HG03439 (cell line): ENCODE results near the gene C1orf141.
A peak's percentile ranks its signal among the peaks of the same experiment; 100 is the strongest.
"Not testable (repeated sequence)": the region's sequence is repeated elsewhere in the genome, so short reads cannot be mapped to it uniquely, and the experiment has no call there.

ENCODE experiments used
- ATAC-seq: cut with Tn5 transposase; IDR thresholded peaks from one replicate; pipeline ENCODE4 v1.9.1; 2021; ENCODE audit warnings: mild to moderate bottlenecking, moderate library complexity; ENCODE audit not compliant: unreplicated experiment

The C1orf141 gene

DNA sequence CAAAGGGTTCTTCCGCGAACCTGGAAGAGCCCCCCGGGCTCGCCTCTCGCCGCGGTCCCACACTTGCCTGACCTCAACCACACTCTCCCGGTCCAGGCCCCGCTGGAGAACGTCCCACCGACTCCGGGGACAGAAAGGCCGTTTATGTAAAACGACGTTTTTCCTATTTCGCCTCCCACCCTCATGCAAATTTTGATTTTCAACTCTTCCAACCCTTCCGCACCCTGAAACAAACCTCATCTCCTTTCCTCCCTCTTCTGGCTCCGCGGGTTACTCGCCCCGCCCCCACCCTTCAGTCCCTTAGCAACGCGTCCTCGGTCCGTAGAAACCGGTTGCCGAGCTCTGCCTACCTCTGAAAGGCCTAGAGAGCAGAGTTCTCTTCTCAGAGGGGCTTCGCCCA lies at the start of gene C1orf141:
TSS of gene C1orf141 (minus strand) at position 276 of the 400 bp plus-strand sequence. CDS start 7,730 bp downstream, outside the sequence.
- no peak for ATAC-seq

- no peak for ATAC-seq
Observed at GRCh38 chr1:67175530-67176087, 40.8 kb upstream of the C1orf141 start.

DNA sequence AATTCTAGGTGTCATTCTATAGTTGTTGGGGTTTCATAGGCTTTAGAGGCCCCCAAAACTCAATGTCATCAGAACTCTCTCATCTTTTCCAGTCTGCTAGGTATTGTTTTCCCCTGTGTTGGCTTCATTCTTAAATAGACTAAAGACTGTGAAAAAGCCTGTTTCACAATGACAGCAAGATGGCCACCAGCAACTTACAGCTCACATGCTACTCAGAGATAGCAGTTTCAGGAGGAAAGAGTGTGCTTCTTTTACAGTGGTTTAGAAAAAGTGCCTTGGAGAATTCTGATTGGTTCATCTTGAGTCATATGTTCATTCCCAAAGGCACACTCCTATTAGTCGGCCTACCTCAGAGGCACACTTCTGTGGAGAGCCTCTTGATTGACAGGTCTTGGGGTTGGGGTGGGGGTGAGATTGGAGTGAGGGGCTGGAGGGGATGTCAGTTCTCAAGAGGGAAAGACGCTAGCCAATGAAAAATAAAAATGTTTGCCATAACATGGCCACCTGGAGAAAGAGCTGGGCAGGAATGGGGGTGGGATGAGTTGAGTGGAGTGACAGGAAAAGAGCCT lies 40.0 kb upstream of the C1orf141 start:
- ATAC-seq: no peak

GRCh38 chr1:67173988-67174387 lies 39.2 kb upstream of the C1orf141 start:
- no peak for ATAC-seq

- no peak for ATAC-seq
Observed at GRCh38 chr1:67171978-67172377, 37.2 kb upstream of the C1orf141 start.

GRCh38 chr1:67171574-67171955 lies 36.8 kb upstream of the C1orf141 start:
- ATAC-seq: no peak

GRCh38 chr1:67170751-67171573 lies 36.2 kb upstream of the C1orf141 start:
- no peak for ATAC-seq

GRCh38 chr1:67169932-67170331 lies 35.2 kb upstream of the C1orf141 start:
- no peak for ATAC-seq

GRCh38 chr1:67169496-67169895 lies 34.7 kb upstream of the C1orf141 start:
- no peak for ATAC-seq

GRCh38 chr1:67166196-67166595 lies 31.4 kb upstream of the C1orf141 start, which contains the start of gene IL23R:
IL23R (plus strand) TSS chr1:67166454; CDS start chr1:67168121, 1,667 bp downstream.
- peak; percentile 90 for ATAC-seq

GRCh38 chr1:67165468-67166041 lies 30.8 kb upstream of the C1orf141 start:
- no peak for ATAC-seq

GRCh38 chr1:67162954-67163353 lies 28.2 kb upstream of the C1orf141 start:
- ATAC-seq: no peak

DNA sequence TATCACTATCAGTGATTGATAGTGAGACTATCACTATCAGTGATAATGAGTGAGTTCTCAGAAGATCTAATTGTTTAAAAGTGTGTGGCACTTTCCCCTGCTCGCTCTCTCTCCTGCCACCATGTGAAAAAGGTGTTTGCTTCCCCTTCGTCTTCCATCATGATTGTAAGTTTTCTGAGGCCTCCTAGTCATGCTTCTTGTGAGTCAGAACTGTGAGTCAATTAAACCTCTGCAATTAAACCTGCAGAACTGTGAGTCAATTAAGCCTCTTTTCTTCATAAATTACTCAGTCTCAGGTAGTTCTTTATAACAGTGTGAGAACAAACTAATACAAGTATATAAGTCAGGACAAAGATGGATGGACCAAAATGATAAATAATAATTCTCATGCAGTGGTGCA lies 24.5 kb upstream of the C1orf141 start:
- no peak for ATAC-seq

DNA sequence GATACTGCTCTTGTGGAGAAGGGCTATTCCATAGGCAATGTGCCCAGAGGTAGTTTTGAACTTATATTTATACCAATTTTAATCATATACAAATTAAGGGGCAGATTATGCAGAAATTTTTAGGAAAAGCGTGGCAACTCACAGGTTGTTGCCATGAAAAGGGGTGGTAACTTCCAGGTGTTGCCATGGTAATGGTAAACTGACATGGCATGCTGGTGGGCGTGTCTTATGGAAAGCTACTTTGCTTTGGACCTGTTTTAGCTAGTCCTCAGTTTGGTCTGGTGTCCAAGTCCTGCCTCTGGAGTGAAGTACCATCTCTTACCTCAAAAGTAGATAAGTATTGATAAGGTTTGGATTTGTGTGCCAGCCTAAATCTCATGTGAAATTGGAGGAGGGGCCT lies 23.6 kb upstream of the C1orf141 start:
- ATAC-seq: no peak

DNA sequence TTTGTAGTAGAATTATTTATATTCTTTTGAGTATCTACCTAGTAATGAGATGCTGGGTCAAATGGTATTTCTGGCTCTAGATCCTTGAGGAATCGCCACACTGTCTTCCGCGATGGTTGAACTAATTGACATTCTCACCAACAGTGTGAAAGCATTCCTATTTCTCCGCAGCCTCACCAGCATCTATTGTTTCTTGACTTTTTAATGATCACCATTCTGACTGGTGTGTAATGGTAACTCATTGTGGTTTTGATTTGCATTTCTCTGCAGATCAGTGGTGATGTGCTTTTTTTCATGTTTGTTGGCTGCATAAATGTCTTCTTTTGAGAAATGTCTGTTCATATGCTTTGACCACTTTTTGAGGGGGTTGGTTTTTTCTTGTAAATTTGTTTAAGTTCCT lies 16.2 kb upstream of the C1orf141 start:
- no peak for ATAC-seq

GRCh38 chr1:67149179-67149770 lies 14.5 kb upstream of the C1orf141 start:
- peak; percentile 94 for ATAC-seq

- ATAC-seq: peak; percentile 42
Observed at GRCh38 chr1:67148516-67149178, 13.9 kb upstream of the C1orf141 start.

GRCh38 chr1:67147973-67148372 lies 13.2 kb upstream of the C1orf141 start:
- not testable (repeated sequence) for ATAC-seq

DNA sequence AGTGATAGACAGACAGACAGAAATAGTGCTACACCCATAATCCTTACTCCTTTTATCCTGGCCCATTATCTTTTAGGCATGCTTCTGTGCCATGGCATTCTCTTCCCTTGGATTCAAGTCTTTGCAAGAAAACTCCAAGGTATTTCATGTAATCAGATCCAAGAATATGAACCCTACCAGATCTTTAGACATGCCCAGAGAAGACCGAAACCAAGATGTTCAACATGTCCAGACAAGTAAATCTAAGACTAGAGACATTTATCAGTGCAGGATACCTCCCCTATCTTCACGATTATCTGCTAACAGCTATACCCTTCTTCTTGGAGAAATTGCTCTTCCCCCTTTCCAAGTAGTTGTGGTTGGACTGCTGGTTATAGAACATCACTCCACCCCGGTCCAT lies 11.8 kb upstream of the C1orf141 start:
- ATAC-seq: no peak

GRCh38 chr1:67146101-67146500 lies 11.3 kb upstream of the C1orf141 start:
- ATAC-seq: no peak

DNA sequence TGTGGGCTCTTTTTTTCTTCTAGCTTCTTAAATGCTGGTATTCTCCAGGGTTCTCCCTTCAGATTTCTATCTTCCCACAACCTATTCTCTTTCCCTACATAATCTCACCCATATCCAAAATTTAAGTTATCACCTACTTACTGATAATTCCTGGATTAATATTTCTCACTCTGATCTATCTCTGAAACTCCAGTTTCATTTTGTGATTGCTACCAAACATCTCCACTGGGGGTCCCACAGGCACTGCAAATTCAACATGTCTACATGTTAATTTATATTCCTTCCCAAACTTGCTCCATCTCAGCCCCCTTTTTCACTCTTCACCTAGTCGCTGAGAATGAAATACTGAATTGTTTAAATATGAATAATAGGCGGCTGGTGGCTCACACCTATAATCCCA lies 9.9 kb upstream of the C1orf141 start:
- no peak for ATAC-seq
